Astrocyte (in vitro differentiated cells and primary cell): ENCODE measurements around the gene ACSS3.
"Not testable (repeated sequence)": the region's sequence is repeated elsewhere in the genome, so short reads cannot be mapped to it uniquely, and the experiment has no call there.

Source experiments
- CTCF ChIP-seq: IDR thresholded peaks from 2 replicates; pipeline ENCODE4 v1.5.1; 2011; ENCODE audit warnings: low read depth, mild to moderate bottlenecking, inconsistent platforms, low read length, moderate library complexity; ENCODE audit not compliant: insufficient read depth
- EZH2 ChIP-seq: IDR thresholded peaks from 2 replicates; pipeline ENCODE4 v1.6.1; 2012; ENCODE audit warnings: mild to moderate bottlenecking, low read length, inconsistent platforms; ENCODE audit not compliant: insufficient read depth

- not testable (repeated sequence) for TF ChIP-seq CTCF, EZH2
Observed at GRCh38 chr12:81209772-81210225, 131.9 kb downstream of the ACSS3 start.
